H1 (cell line): ENCODE results near the gene MAPK13. TPM values are rescaled to one million over a fixed set of nuclear protein-coding genes. Genes with fewer than 3 reads are reported as not detected.

ENCODE experiments used
- CTCF ChIA-PET: fragments of 300-600 bp; sonication (Branson Sonifier 250); formaldehyde crosslinking; loops from one replicate; lab custom pipeline; 2021; ENCODE audit not compliant: partially characterized antibody; lab: Charles Lee
- POLR2A ChIA-PET: fragments of 300-600 bp; sonication (Branson Sonifier 250); formaldehyde crosslinking; loops from one replicate; lab custom pipeline; 2021; ENCODE audit warnings: inconsistent platforms; ENCODE audit not compliant: partially characterized antibody; lab: Charles Lee
- DNase-seq, 2 experiments: peaks; one replicate each; pipeline versions ENCODE4 v3.0.0 to v3.0.0-alpha.2; 2010 to 2022; ENCODE audit warnings: low spot score in 2 of 2, low read depth in 1 of 2, mixed read lengths in 1 of 2
- FAIRE-seq: peaks from 2 replicates; lab custom pipeline; 2011; peaks lifted over from hg19 to GRCh38; lab: Jason Lieb, UNC
- H2AFZ ChIP-seq: 2 replicates; pipeline ENCODE4 v1.8.1; 2012; ENCODE audit warnings: low read length, inconsistent platforms
- H2AK5ac ChIP-seq: 2 replicates; pipeline ENCODE4 v1.6.1; 2013; ENCODE audit warnings: low read depth, low read length
- H2BK120ac ChIP-seq: replicated peaks from 2 replicates; pipeline ENCODE3; 2013; ENCODE audit warnings: low read depth, low read length, inconsistent platforms
- H2BK12ac ChIP-seq: 2 replicates; pipeline ENCODE4 v1.6.1; 2013; ENCODE audit warnings: low read depth, low read length
- H2BK15ac ChIP-seq: 2 replicates; pipeline ENCODE4 v1.6.1; 2013; ENCODE audit warnings: low read length
- H2BK20ac ChIP-seq: 2 replicates; pipeline ENCODE4 v1.6.1; 2013; ENCODE audit warnings: low read length
- H2BK5ac ChIP-seq: 2 replicates; pipeline ENCODE4 v1.6.1; 2013; ENCODE audit warnings: low read depth, low read length
- H3K14ac ChIP-seq: 2 replicates; pipeline ENCODE4 v1.6.1; 2013; ENCODE audit warnings: inconsistent platforms; ENCODE audit not compliant: insufficient read length
- H3K18ac ChIP-seq: 2 replicates; pipeline ENCODE4 v1.6.1; 2013; ENCODE audit warnings: low read length; ENCODE audit errors: extremely low read depth
- H3K23ac ChIP-seq: 2 replicates; pipeline ENCODE4 v1.6.1; 2013; ENCODE audit warnings: inconsistent platforms; ENCODE audit not compliant: insufficient read length
- H3K23me2 ChIP-seq: 2 replicates; pipeline ENCODE4 v1.6.1; 2013; ENCODE audit warnings: low read depth, low read length
- H3K27ac ChIP-seq: 2 replicates; pipeline ENCODE4 v1.6.1; 2011; ENCODE audit warnings: low read depth, low read length, inconsistent platforms
- H3K27me3 ChIP-seq, 4 experiments: replicated peaks in 1 of 4; 1 replicate in 1 of 4; 2 replicates in 3 of 4; pipeline versions ENCODE4 v1.6.1 to v1.8.1; 2011 to 2013; ENCODE audit warnings: low read length in 3 of 4, mild to moderate bottlenecking in 3 of 4, inconsistent platforms in 2 of 4, mixed read lengths in 2 of 4, moderate library complexity in 1 of 4; ENCODE audit not compliant: control insufficient read depth in 3 of 4, insufficient read depth in 3 of 4; ENCODE audit errors: extremely low read depth in 1 of 4
- H3K36me3 ChIP-seq, 4 experiments: 2 replicates each; pipeline versions ENCODE4 v1.6.1 to v1.8.1; 2011 to 2013; ENCODE audit warnings: mild to moderate bottlenecking in 4 of 4, low read length in 3 of 4, moderate library complexity in 2 of 4, control low read depth in 1 of 4, inconsistent platforms in 1 of 4; ENCODE audit not compliant: insufficient read depth in 4 of 4, control insufficient read depth in 2 of 4
- H3K4ac ChIP-seq: replicated peaks from 2 replicates; pipeline ENCODE3; 2013; ENCODE audit warnings: low read length, low read depth, mixed read lengths, inconsistent platforms; ENCODE audit not compliant: insufficient read length
- H3K4me1 ChIP-seq, 4 experiments: replicated peaks in 1 of 4; 1 replicate in 1 of 4; 2 replicates in 3 of 4; pipeline versions ENCODE4 v1.6.1 to v1.8.1; 2011 to 2013; ENCODE audit warnings: low read length in 3 of 4, inconsistent platforms in 2 of 4, mixed read lengths in 1 of 4; ENCODE audit not compliant: insufficient read depth in 4 of 4, control insufficient read depth in 3 of 4
- H3K4me2 ChIP-seq, 2 experiments: 2 replicates each; pipeline versions ENCODE4 v1.6.1 to v1.8.1; 2011 to 2013; ENCODE audit warnings: low read depth in 2 of 2, low read length in 2 of 2, control low read depth in 1 of 2, inconsistent platforms in 1 of 2, mild to moderate bottlenecking in 1 of 2; ENCODE audit not compliant: insufficient read depth in 1 of 2
- H3K4me3 ChIP-seq, 4 experiments: fragments of 200-600, 300-600 bp in 1 of 4; sonication (generic), shearing (Covaris generic), sonication (Bioruptor Twin) in 1 of 4; 2 replicates each; pipeline versions ENCODE4 v1.5.1 to v1.8.1; 2011 to 2016; ENCODE audit warnings: low read length in 4 of 4, low read depth in 3 of 4, control low read depth in 2 of 4, inconsistent platforms in 2 of 4, mild to moderate bottlenecking in 2 of 4, mixed read lengths in 1 of 4, moderate library complexity in 1 of 4; ENCODE audit not compliant: insufficient read depth in 2 of 4; ENCODE audit errors: extremely low read depth in 1 of 4
- H3K56ac ChIP-seq: replicated peaks from 2 replicates; pipeline ENCODE3; 2013; ENCODE audit warnings: low read depth, mild to moderate bottlenecking, mixed read lengths, low read length, inconsistent platforms; ENCODE audit not compliant: insufficient read length
- H3K79me1 ChIP-seq: 2 replicates; pipeline ENCODE4 v1.6.1; 2013; ENCODE audit warnings: low read depth, low read length, control low read depth
- H3K79me2 ChIP-seq, 2 experiments: 2 replicates each; pipeline versions ENCODE4 v1.6.1 to v1.8.1; 2012 to 2013; ENCODE audit warnings: low read length in 2 of 2, mild to moderate bottlenecking in 2 of 2, inconsistent platforms in 1 of 2; ENCODE audit not compliant: insufficient read depth in 2 of 2, control insufficient read depth in 1 of 2
- H3K9ac ChIP-seq, 4 experiments: replicated peaks in 1 of 4; 1 replicate in 1 of 4; 2 replicates in 3 of 4; pipeline versions ENCODE4 v1.6.1 to v1.8.1; 2011 to 2013; ENCODE audit warnings: low read depth in 3 of 4, low read length in 3 of 4, control low read depth in 2 of 4, mild to moderate bottlenecking in 2 of 4, moderate library complexity in 2 of 4, inconsistent platforms in 1 of 4; ENCODE audit errors: extremely low read depth in 1 of 4
- H3K9me3 ChIP-seq, 2 experiments: 2 replicates each; pipeline versions ENCODE4 v1.6.1 to v1.8.1; 2012 to 2013; ENCODE audit warnings: mild to moderate bottlenecking in 2 of 2, moderate library complexity in 2 of 2, control low read depth in 1 of 2, inconsistent platforms in 1 of 2, low read depth in 1 of 2, low read length in 1 of 2, mixed read lengths in 1 of 2; ENCODE audit not compliant: insufficient read depth in 2 of 2
- H4K20me1 ChIP-seq, 2 experiments: replicated peaks in 1 of 2; 2 replicates each; pipeline versions ENCODE3 to v1.8.1; 2011 to 2013; ENCODE audit warnings: inconsistent platforms in 2 of 2, low read length in 2 of 2, mild to moderate bottlenecking in 1 of 2; ENCODE audit not compliant: insufficient read depth in 2 of 2, control insufficient read depth in 1 of 2
- H4K5ac ChIP-seq: 2 replicates; pipeline ENCODE4 v1.6.1; 2013; ENCODE audit warnings: low read length, low read depth, mixed read lengths, inconsistent platforms; ENCODE audit not compliant: insufficient read length
- H4K8ac ChIP-seq: 2 replicates; pipeline ENCODE4 v1.8.0; 2013; ENCODE audit warnings: mild to moderate bottlenecking, moderate library complexity, low read length, inconsistent platforms; ENCODE audit not compliant: insufficient read depth; ENCODE audit errors: extremely low read depth
- H4K91ac ChIP-seq: replicated peaks from 2 replicates; pipeline ENCODE3; 2013; ENCODE audit warnings: low read length, mixed read lengths, inconsistent platforms; ENCODE audit not compliant: insufficient read length
- CBX8 ChIP-seq: fragments of 300-800, 300-1000 bp; sonication (generic); IDR thresholded peaks from 2 replicates; pipeline ENCODE4 v1.7.1; 2016; ENCODE audit warnings: low read depth, low read length, borderline replicate concordance
- CEBPB ChIP-seq: IDR thresholded peaks from 2 replicates; pipeline ENCODE4 v1.6.1; 2012; ENCODE audit warnings: low read depth, low read length
- CTBP2 ChIP-seq: IDR thresholded peaks from 2 replicates; pipeline ENCODE4 v1.7.0; 2011; ENCODE audit warnings: borderline replicate concordance, mild to moderate bottlenecking, moderate library complexity, mixed read lengths, low read length; ENCODE audit not compliant: insufficient read depth, insufficient read length
- E2F6 ChIP-seq: IDR thresholded peaks from 2 replicates; pipeline ENCODE4 v1.6.1; 2012; ENCODE audit warnings: inconsistent platforms
- EZH2 ChIP-seq: fragments of 200-600 bp; sonication (generic); IDR thresholded peaks from 2 replicates; pipeline ENCODE4 v1.7.1; 2012; ENCODE audit warnings: low read depth, mild to moderate bottlenecking, moderate library complexity, low read length, inconsistent platforms; ENCODE audit not compliant: severe bottlenecking
- GABPA ChIP-seq: IDR thresholded peaks from 2 replicates; pipeline ENCODE4 v1.6.1; 2011; ENCODE audit warnings: mild to moderate bottlenecking, low read length, moderate library complexity, borderline replicate concordance; ENCODE audit not compliant: insufficient read depth
- HDAC6 ChIP-seq: IDR thresholded peaks from one replicate; pipeline ENCODE4 v1.7.1; 2012; ENCODE audit warnings: low read depth, mild to moderate bottlenecking, inconsistent platforms, low read length, moderate library complexity
- RAD21 ChIP-seq, 2 experiments: IDR thresholded peaks in 1 of 2; conservative IDR thresholded peaks in 1 of 2; 2 replicates each; pipeline ENCODE4 v1.6.1; 2011; ENCODE audit warnings: low read depth in 2 of 2, low read length in 2 of 2, improper control_type of control experiment in 1 of 2, inconsistent platforms in 1 of 2, mild to moderate bottlenecking in 1 of 2, moderate library complexity in 1 of 2
- RBBP5 ChIP-seq: IDR thresholded peaks from 2 replicates; pipeline ENCODE4 v1.7.1; 2012; ENCODE audit warnings: low read depth, mild to moderate bottlenecking, inconsistent platforms, low read length, moderate library complexity, borderline replicate concordance
- SP1 ChIP-seq: IDR thresholded peaks from 2 replicates; pipeline ENCODE4 v1.6.1; 2011; ENCODE audit warnings: low read depth, low read length
- WGBS, 2 experiments: shearing (Covaris generic) in 1 of 2; methylation state at CpG; one replicate each; pipeline versions ENCODE4 v1.1.6 to v1.1.7; 2013 to 2015; ENCODE audit warnings: low lambda C conversion rate in 2 of 2, mixed read lengths in 2 of 2, inconsistent platforms in 1 of 2, low coverage in 1 of 2, missing lambda C conversion rate in 1 of 2; ENCODE audit not compliant: insufficient replicate concordance in 2 of 2, insufficient coverage in 1 of 2, insufficient read length in 1 of 2; ENCODE audit errors: extremely low coverage in 1 of 2, missing lambda C conversion rate in 1 of 2; 5-methylcytosine and 5-hydroxymethylcytosine counted together
- polyA plus RNA-seq, 7 experiments: library from polyadenylated mRNA; depleted of rRNA in 3 of 7; stranded (reverse) in 5 of 7; unstranded in 2 of 7; fragments of >200 nt in 5 of 7; fragments of 200-250 nt in 2 of 7; gene quantifications; 1 replicate in 5 of 7; 2 replicates in 1 of 7; 4 replicates in 1 of 7; pipeline versions ENCODE4 v1.2.1 to v1.2.3, GENCODE V29; 2011 to 2013; ENCODE audit warnings: missing spikeins in 2 of 7, mixed read lengths in 2 of 7
- total RNA-seq: library from RNA; stranded (reverse); fragmentation: NEBNext Ultra II Directional; extraction: Animal tissue kit (Norgen Biotek cat#: 25700); gene quantifications from 2 replicates; pipeline ENCODE4 v1.2.1, GENCODE V29; 2021
- TF ChIP-seq, protein P1 (sequence below): IDR thresholded peaks from 2 replicates; pipeline ENCODE4 v1.6.1; 2011; ENCODE audit warnings: low read length, improper control_type of control experiment

MAPK13 gene
- total and polyA plus RNA-seq, 2 of the 8 experiments (the other 6 are each of a cell fraction or from before 2014, with no cell fraction given): 10.1 to 14.1 TPM

GRCh38 chr6:36136034-36136433 is 5.7 kb downstream of the MAPK13 start:
- H2AK5ac ChIP-seq: no peak overlapping the region
- no peak overlapping the region for H3K27ac ChIP-seq
- no peak overlapping the region for H2BK15ac ChIP-seq
- H4K20me1 ChIP-seq: no peaks in the 10 kb centered on the region
- peaks cover 0 to 2% (median 0%) of the 10 kb centered on the region in 4 experiments; a peak in 1 of 8 replicates for H3K36me3 ChIP-seq
- no peak overlapping the region for H3K56ac ChIP-seq
- H3K4me1 ChIP-seq: peaks cover 7 to 19% (median 13%) of the 10 kb centered on the region in 4 experiments
- no peak overlapping the region for H2BK120ac ChIP-seq
- no peak overlapping the region for H4K8ac ChIP-seq
- ChIA-PET CTCF (interaction anchor here (0.9 to 1.9 kb wide), 3 partner anchors 8 to 59 kb away, joined by 3 to 9 read pairs (median 3); no protein-coding TSS in a partner anchor), POLR2A (interaction anchor here (0.7 to 1.3 kb wide), 2 partner anchors 11 to 17 kb away, joined by 3 read pairs; no protein-coding TSS in a partner anchor)
- H3K4ac ChIP-seq: no peak overlapping the region
- no peak overlapping the region for H3K18ac ChIP-seq
- H3K79me2 ChIP-seq: no peaks in the 10 kb centered on the region
- H3K4me2 ChIP-seq: no peak overlapping the region
- H3K79me1 ChIP-seq: no peaks in the 10 kb centered on the region; the same call in 1 of the 2 replicates
- H3K23ac ChIP-seq: no peak overlapping the region
- H2BK5ac ChIP-seq: no peak overlapping the region; the same call in 1 of the 2 replicates
- H3K9me3 ChIP-seq: no peaks in the 10 kb centered on the region
- no peak overlapping the region for H3K4me3 ChIP-seq
- H4K91ac ChIP-seq: no peak overlapping the region
- peaks cover 1% of the 10 kb centered on the region; the same call in 1 of the 2 replicates for H3K23me2 ChIP-seq
- FAIRE-seq (no peak), DNase-seq (no peak)
- H2BK20ac ChIP-seq: no peak overlapping the region
- H2AFZ ChIP-seq: no peak overlapping the region
- H3K9ac ChIP-seq: no peak overlapping the region
- H4K5ac ChIP-seq: no peak overlapping the region
- no peak overlapping the region for H3K14ac ChIP-seq
- 89% methylated on average over 2 of the region's 2 CpGs; no CpG with 5 or more reads in 1 of the 2 experiments for WGBS, 2 experiments
- H3K27me3 ChIP-seq: peaks cover 0 to 1% (median 0%) of the 10 kb centered on the region in 4 experiments; a peak in 2 of 7 replicates
- H2BK12ac ChIP-seq: 0 out of 2 replicates have a peak overlapping the region, but pooled peaks have one; percentile 3
- TF ChIP-seq CEBPB (no peak), E2F6 (no peak), RAD21 (IDR thresholded peaks at IDR 0.05 in 1 of 2, conservative IDR thresholded peaks at IDR 0.05 in 1 of 2; ENCODE audit: low read depth in 2 of 2, low read length in 2 of 2) (no peak), RBBP5 (no peak), CBX8 (no peak), CTBP2 (no peak), SP1 (no peak), HDAC6 (no peak), EZH2 (no peak), GABPA (no peak)
- TF ChIP-seq, protein P1, sequence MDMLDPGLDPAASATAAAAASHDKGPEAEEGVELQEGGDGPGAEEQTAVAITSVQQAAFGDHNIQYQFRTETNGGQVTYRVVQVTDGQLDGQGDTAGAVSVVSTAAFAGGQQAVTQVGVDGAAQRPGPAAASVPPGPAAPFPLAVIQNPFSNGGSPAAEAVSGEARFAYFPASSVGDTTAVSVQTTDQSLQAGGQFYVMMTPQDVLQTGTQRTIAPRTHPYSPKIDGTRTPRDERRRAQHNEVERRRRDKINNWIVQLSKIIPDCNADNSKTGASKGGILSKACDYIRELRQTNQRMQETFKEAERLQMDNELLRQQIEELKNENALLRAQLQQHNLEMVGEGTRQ: no peak
